ENCODE data around the gene P2RX3. TPM values are rescaled to one million over a fixed set of nuclear protein-coding genes. Genes with fewer than 3 reads are reported as not detected.

Gene P2RX3
- total RNA-seq, 1 experiment from 2014 or later: not detected

- no peak for DNase-seq (ENCODE audit: low spot score)
Observed at GRCh38 chr11:57309106-57310059, 28.8 kb upstream of the P2RX3 start.

GRCh38 chr11:57310091-57310490 lies 28.1 kb upstream of the P2RX3 start:
- DNase-seq (ENCODE audit: low spot score): no peak

- DNase-seq (ENCODE audit: low spot score): no peak
Observed at GRCh38 chr11:57310630-57311086, 27.5 kb upstream of the P2RX3 start.

- DNase-seq (ENCODE audit: low spot score): peak; percentile 95
Observed at GRCh38 chr11:57311109-57311936, 26.8 kb upstream of the P2RX3 start.

GRCh38 chr11:57312511-57313021 lies 25.6 kb upstream of the P2RX3 start:
- DNase-seq (ENCODE audit: low spot score): no peak

- DNase-seq (ENCODE audit: low spot score): no peak
Observed at GRCh38 chr11:57313071-57313787, 24.9 kb upstream of the P2RX3 start.

- DNase-seq (ENCODE audit: low spot score): no peak
Observed at GRCh38 chr11:57313788-57314135, 24.4 kb upstream of the P2RX3 start.

- no peak for DNase-seq (ENCODE audit: low spot score)
Observed at GRCh38 chr11:57314221-57314973, 23.8 kb upstream of the P2RX3 start.

- DNase-seq (ENCODE audit: low spot score): no peak
Observed at GRCh38 chr11:57315491-57315890, 22.7 kb upstream of the P2RX3 start.

GRCh38 chr11:57316017-57316416 lies 22.1 kb upstream of the P2RX3 start:
- DNase-seq (ENCODE audit: low spot score): no peak

GRCh38 chr11:57318178-57318577 lies 20.0 kb upstream of the P2RX3 start:
- no peak for DNase-seq (ENCODE audit: low spot score)

- DNase-seq (ENCODE audit: low spot score): no peak
Observed at GRCh38 chr11:57320067-57320718, 18.0 kb upstream of the P2RX3 start.

GRCh38 chr11:57320719-57321387 lies 17.3 kb upstream of the P2RX3 start:
- no peak for DNase-seq (ENCODE audit: low spot score)

- no peak for DNase-seq (ENCODE audit: low spot score)
Observed at GRCh38 chr11:57321388-57322255, 16.5 kb upstream of the P2RX3 start.

GRCh38 chr11:57322256-57323166 lies 15.6 kb upstream of the P2RX3 start:
- peak; percentile 89 for DNase-seq (ENCODE audit: low spot score)

- DNase-seq (ENCODE audit: low spot score): no peak
Observed at GRCh38 chr11:57323167-57323854, 14.8 kb upstream of the P2RX3 start.

- DNase-seq (ENCODE audit: low spot score): no peak
Observed at GRCh38 chr11:57323855-57324153, 14.3 kb upstream of the P2RX3 start.

Data from A172 (cell line).